NCI-H460 (cell line): ENCODE data around the gene SPOCD1. TPM values are rescaled to one million over a fixed set of nuclear protein-coding genes. Genes with fewer than 3 reads are reported as not detected.
A peak's percentile ranks its signal among the peaks of the same experiment; 100 is the strongest.

ENCODE experiments used
- DNase-seq: peaks from one replicate; pipeline ENCODE4 v3.0.0-alpha.2; 2016; ENCODE audit warnings: low read depth; ENCODE audit errors: extremely low read depth
- total RNA-seq: library from RNA; depleted of rRNA; stranded (reverse); fragments of >200 nt; shearing (Covaris generic); gene quantifications from 2 replicates; pipeline ENCODE4 v1.2.3, GENCODE V29; 2014

Gene SPOCD1
- total RNA-seq, 1 experiment from 2014 or later, result 0.57 TPM

- peak; percentile 81 for DNase-seq
Measured at GRCh38 chr1:31789259-31790065, 26.4 kb downstream of the SPOCD1 start.

DNA sequence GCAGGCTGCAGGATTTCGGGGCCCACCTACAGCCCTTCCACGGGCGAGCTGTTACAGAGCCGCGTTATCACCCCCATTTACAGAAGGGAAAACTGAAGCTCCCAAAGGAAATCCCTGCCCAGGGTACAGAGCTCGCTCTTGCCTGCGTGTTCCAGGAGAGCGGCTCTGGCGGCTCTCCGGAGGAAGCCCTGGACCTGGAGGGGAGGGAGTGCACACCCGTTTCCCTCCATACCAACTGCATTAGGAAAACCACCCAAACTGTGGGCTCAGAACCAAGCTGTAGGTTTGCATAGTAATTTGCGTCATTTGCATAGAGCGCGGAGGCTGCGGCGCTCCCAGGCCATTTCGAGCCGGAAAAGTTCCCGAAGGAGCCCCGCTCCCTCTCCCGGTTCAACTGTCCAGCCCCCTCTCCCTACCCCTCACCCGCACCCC lies 27.0 kb downstream of the SPOCD1 start:
- DNase-seq, result no peak

GRCh38 chr1:31788138-31788824 lies 27.5 kb downstream of the SPOCD1 start:
- peak; percentile 88 for DNase-seq

GRCh38 chr1:31787786-31788137 lies 28.1 kb downstream of the SPOCD1 start:
- no peak for DNase-seq

DNA sequence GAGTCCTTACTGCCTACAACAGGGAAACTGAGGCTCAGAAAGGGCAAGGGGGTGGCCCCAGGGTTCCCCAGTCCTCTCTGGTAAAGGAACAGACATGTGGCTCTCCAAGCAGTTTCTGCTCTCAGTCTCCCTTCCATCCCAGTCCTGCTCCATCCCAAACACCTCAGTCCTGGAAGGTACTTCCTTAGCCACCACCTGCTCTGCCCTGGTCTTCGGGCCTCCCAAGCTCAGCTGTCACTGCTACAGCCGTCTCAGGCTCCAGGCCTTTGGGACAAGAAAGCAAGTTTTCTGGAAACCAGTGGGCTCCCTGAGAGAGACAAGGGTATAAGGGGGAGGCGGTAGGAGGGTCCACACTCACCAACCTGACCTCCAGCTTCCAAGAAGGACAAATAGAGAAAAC lies 28.6 kb downstream of the SPOCD1 start:
- DNase-seq, result no peak

DNA sequence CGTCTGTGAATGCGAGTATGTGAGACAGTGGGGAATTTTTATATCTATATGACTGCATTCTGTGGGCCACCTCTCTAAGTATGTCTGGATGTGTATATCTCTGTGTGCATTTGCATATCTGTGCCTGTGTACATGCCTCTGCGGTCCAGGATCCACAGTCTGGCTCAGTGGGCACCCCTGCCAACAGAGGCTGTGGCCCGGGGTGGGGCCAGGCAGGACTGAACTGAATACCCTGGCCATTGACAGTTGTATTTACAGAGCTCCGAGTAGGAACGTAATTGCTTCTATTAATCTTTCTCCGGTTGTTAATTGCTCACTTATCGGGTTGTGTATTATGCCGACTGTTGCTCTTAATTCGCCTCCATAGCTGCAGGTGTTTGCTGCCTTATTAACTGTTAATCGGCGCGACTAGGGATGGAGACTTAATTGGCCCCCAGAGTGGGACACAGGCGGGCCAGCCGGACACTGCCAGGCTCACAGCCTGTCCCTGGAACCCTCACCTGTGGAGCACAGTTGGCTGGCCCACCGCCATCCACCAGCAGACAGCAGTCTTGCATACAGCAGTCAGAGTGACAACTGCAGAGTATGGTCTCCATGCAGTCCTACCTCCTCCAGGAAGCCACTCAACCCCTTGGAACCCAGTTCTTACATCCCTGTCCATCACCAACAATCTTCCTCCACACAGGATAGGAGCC lies 29.3 kb downstream of the SPOCD1 start:
- DNase-seq, result no peak

DNA sequence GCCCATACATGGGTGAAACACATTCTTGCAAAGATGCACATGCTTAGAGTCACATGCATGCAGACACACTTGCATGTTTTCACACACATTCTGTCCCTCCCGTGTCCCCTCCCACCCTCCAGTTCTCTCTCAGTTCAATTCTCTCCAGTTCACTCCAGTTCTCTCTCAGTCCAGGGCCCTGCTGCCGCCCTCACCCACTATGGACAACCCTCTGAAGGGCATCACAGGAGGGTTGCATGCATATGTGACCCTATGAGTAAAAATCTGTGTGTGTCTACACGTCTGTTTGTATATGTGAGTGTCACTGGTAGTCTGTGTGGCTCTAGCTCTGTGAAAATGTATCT lies 29.9 kb downstream of the SPOCD1 start:
- DNase-seq, result no peak

DNA sequence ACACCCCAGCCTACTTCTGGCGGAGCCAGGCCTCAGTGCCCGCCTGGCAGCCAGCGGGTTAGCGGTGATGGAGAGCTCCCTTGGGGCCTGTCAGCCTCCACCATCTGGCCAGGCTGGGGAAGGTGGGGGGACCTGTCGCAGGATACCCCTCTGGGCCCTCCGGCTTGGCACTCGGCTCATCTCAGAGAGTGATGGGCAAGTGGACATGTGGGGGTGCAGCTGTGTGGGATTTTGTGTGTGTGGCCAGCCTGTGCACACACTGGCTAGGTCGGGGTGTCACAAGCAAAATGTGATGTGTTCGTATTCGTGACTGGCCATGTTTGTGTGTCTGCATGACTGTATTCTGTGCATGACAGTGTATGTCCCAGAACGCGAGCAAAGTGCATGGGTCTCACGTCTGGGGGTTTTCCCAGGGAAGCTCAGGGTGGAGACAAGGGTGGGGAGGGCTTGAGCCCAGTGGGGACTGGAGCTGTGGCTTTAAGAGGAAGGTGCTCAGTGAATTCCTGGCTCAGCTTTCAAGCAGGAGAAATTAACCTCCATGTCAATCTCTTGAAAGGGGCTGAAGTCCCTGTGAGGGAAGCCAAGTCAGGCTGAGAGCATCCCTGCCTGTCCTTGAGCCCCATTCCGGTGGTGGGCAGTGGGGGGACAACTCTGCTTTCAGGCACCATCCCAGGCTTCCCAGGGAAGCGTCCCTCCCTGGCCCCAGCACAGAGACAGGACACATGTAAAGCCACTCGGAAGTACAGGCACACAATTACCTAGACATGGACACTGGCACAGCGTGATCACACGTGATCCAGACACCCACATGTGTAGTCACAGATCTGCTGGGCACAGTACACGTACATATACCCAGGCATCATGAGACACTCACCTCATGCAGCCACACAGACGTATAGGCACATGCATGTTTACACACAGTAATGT lies 30.5 kb downstream of the SPOCD1 start:
- DNase-seq, result no peak

DNA sequence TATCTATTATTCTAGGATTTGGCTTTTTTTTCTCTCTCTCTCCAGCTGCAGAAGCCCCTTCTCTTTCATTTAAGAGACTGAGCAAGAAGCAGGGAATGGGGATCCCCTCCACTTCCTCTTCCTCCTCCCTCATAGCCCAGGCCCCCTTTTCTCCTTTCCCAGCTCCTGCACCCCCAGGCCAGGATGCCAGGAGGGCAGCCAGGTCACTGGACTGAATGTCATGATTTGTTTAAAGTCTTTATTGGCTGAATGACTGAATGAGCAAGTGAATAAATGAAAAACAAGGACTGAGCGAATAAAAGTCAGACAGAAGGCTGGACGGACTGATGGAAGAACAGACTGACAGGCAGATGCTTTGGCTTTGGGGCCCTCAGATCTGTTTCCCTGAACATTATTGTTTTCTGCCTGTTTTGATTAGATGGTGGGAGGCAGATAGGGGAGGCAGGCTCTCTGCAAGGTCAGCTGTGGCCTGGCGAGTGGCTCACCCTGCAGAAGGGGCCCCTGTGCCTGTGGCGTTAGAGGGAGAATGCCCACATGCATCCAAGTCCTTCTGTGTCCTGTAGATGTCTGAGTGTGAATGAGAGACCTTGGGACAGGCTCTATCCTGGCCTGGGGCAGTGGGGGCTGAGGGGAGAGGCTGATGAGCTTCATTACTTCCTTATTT lies 31.3 kb downstream of the SPOCD1 start:
- no peak for DNase-seq

- DNase-seq, result no peak
Measured at GRCh38 chr1:31783846-31784245, 32.0 kb downstream of the SPOCD1 start.

DNA sequence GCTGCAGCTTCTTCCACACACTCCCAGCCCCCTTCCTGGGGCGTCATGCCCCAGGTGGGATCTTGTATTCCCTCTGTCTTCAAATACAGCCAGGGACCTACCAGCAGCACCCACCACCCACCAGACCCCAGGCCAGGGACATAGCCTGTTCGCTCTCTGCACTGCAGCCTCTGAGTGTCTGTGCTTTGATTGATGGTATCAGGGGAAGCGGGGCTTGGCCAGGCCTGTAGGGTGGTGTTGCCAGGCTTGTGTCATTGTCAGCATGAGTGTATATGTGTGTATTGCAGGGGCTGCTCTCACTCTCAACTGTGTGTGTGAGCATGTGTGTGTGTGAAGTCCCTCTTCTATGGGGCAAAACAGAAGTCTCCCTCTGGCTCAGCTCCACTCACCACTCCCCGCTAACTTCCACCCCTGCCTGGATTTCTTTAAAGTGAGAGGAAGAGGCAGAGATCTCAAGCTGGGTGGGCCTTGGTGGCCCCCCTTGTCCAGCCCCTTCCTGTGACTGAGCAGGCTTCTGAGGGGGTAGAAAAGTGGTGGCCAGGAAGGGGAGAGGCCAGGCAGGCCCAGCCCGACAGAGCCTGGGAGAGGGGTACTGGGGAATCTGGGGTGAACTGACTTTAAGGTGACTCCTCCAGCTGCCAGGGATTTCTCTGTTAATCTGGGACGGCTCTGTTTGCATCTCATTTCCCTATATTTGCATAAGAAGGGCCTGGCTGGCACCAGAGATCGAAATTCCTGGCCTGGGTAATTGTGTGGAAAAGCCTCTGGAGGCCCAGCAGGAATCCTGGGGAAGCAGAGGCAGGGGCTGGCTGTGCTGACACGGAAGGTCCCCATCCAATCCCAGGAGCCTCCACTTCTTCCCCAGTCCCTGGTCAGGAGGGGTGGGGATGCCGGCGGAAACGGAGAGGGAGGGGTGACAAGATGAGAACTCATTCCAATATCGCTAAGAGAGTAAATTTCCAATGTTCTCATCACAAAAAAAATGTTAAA lies 33.1 kb downstream of the SPOCD1 start:
- DNase-seq, result no peak

DNA sequence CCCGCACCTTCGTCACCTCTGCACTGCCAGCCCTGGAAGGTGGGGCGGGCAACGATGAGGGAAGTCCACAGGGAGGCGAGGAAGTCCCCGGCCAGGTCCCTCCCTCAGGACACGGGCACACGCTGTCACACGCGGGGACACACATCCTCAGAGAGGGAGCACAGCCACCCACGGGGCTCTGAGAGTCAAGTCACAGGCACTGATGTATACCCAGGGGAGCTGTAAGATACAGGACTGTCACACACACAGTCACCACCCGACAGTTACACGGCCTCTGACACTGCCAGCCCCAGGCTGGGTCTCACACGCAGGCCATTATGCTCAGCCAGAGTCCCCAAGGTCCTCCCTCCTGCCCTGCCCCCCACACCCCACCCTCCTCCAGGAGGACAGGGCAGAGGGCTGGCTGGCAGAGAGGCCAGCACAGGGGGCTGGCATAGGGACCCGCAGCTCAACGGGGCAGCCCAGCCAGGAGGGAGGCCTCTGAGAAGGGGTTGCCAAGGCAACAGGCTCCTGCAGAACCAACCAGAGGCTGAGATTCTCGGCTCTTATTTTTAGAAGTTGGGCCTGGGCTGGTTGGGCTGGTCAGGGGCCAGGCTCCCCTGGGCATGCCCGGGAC lies 34.0 kb downstream of the SPOCD1 start:
- DNase-seq, result no peak

GRCh38 chr1:31781138-31781755 lies 34.6 kb downstream of the SPOCD1 start:
- no peak for DNase-seq

DNA sequence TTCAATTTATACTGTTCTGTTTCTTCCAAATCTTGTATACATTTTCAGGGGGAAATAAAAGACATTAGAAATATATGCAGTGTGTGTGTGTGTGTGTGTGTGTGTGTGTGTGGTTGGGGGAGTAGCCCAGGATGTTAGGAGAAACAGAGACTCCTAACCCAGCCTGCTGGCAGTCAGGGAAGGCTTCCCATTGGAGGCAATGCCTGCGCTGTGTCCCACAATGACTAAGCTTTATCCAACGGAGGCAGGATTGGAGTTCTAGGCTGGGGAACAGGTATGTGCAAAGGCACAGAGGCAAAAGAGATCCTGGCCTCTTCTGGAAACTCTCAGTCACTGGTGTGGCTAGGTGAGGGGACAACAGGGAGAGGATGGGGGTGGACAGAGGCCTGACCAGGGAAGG lies 35.2 kb downstream of the SPOCD1 start:
- peak; percentile 49 for DNase-seq

DNA sequence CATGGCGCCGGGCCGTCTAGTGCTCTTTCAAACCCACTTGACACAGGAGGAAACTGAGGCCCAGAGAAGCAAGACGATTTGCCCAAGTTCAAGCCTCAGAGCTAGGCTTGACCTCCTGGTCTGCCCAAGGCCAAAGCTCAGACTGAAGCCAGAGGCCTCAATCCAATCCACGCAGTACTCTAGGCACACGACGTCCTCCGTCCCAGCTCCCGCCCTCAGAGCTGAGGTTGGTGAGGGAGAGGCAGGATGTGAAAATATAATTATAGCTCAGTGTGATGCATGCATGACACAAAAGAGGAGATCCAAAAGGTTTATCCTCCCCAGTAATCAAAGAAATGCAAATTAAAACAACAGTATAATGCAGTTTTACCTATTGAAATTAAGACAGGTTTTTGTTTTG lies 36.1 kb downstream of the SPOCD1 start:
- DNase-seq, result no peak

GRCh38 chr1:31778763-31779488 lies 36.9 kb downstream of the SPOCD1 start:
- no peak for DNase-seq

DNA sequence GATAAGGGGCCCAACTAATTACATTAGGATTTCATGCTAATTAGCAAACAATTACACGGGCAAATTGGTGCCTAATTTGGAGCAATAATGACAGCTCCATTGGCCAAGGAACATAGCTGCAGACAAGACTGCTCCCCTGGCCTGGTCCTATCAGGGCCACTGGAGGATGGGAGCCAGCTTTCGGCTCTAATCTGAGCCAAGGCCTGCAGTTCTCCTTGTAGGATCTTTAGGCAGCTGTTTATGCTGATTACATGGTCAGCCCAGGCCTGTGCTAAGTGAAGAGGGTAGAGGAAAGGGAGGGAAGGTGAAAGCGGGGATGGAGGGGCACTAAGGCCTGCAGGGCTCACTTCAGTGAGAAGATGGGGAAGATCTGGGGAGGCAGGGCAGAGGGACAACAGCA lies 39.3 kb downstream of the SPOCD1 start:
- DNase-seq, result no peak
